Measurements from ENCODE around the gene ALG12. TPM values are rescaled to one million over a fixed set of nuclear protein-coding genes. Genes with fewer than 3 reads are reported as not detected.

Gene ALG12
- total RNA-seq, 1 donor from 2014 or later, result 14.7 TPM

DNA sequence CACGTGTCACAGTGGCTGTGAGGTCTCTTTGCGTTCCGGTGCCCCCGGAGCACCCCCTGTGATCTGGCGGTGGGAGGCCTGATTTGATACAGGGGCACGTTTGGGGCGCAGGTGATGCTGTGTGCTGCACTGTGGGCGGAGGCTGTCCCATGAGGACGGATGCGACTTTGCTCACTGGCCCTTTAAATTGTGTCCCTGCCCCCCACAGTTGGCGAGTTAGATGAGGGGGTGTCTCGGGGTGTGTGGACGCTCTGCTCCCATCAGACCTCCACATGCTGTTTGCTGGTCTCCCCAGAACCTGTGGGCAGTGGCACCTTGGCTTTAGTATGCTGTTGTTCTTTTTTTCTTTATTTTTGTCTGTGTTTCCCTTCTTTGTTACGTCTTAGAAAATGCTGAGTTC is 59.4 kb downstream of the ALG12 start:
- Mint-ChIP-seq H3K27ac (ENCODE audit: unreplicated experiment) (peak overlapping the region; percentile 26), H3K9me3 (ENCODE audit: unreplicated experiment) (peaks cover 8% of the 10 kb centered on the region), H3K4me1 (ENCODE audit: low read depth, unreplicated experiment) (peaks cover 26% of the 10 kb centered on the region), H3K36me3 (ENCODE audit: unreplicated experiment) (peaks cover 4% of the 10 kb centered on the region), H3K4me3 (ENCODE audit: unreplicated experiment) (peak overlapping the region; percentile 72), H3K27me3 (ENCODE audit: unreplicated experiment) (peaks cover 5% of the 10 kb centered on the region)
- no peak for DNase-seq
- TF ChIP-seq, protein P1, sequence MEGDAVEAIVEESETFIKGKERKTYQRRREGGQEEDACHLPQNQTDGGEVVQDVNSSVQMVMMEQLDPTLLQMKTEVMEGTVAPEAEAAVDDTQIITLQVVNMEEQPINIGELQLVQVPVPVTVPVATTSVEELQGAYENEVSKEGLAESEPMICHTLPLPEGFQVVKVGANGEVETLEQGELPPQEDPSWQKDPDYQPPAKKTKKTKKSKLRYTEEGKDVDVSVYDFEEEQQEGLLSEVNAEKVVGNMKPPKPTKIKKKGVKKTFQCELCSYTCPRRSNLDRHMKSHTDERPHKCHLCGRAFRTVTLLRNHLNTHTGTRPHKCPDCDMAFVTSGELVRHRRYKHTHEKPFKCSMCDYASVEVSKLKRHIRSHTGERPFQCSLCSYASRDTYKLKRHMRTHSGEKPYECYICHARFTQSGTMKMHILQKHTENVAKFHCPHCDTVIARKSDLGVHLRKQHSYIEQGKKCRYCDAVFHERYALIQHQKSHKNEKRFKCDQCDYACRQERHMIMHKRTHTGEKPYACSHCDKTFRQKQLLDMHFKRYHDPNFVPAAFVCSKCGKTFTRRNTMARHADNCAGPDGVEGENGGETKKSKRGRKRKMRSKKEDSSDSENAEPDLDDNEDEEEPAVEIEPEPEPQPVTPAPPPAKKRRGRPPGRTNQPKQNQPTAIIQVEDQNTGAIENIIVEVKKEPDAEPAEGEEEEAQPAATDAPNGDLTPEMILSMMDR (IDR thresholded peaks at IDR 0.05; ENCODE audit: partially characterized antibody, unreplicated experiment), result no peak

DNA sequence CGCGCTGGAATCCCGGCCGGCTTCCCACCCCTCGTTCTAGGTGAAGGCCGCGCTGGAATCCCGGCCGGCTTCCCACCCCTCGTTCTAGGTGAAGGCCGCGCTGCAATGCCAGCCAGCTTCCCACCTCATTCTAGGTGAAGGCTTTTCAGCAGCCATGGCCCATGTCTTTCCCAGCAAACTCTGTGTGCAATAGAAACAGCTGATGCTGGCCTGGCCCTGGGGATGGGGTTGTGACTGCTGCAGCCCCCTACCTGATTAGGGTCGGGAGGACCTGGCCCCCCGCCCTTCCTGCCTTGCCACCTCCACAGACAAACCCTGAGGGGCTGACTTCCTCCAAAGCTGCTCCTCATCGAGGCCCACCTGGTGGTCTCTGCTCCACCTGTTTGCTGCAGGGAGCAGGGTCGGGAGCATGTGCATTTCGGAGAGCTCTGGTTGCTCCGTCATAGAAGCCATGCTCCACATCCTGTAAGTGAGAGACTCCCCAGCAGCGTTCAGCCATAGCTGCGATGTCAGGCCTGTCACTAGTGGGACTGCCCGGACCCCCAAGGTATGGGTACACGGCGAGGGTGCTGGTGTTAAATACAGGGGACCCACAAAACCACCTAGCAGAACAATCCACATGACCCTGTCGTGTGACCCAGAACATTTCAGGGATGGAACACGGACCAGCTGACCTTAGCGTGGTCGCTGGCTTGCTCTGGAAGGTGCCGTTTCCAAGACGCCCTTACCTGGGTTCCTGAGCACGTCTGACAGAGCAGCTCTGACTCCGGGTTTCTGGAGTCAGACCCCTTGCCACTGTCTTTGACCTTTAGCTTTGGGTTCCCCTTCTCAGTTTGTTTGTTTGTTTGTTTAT is 61.2 kb downstream of the ALG12 start:
- no peak for DNase-seq
- H3K27ac Mint-ChIP-seq (ENCODE audit: unreplicated experiment), result no peak overlapping the region
- no peaks in the 10 kb centered on the region for H3K36me3 Mint-ChIP-seq (ENCODE audit: unreplicated experiment)
- H3K4me3 Mint-ChIP-seq (ENCODE audit: unreplicated experiment), result peak overlapping the region; percentile 38
- TF ChIP-seq, protein P1 (IDR thresholded peaks at IDR 0.05; ENCODE audit: partially characterized antibody, unreplicated experiment), result no peak
- peaks cover 9% of the 10 kb centered on the region for H3K9me3 Mint-ChIP-seq (ENCODE audit: unreplicated experiment)
- peaks cover 7% of the 10 kb centered on the region for H3K27me3 Mint-ChIP-seq (ENCODE audit: unreplicated experiment)
- H3K4me1 Mint-ChIP-seq (ENCODE audit: low read depth, unreplicated experiment), result peaks cover 26% of the 10 kb centered on the region

DNA sequence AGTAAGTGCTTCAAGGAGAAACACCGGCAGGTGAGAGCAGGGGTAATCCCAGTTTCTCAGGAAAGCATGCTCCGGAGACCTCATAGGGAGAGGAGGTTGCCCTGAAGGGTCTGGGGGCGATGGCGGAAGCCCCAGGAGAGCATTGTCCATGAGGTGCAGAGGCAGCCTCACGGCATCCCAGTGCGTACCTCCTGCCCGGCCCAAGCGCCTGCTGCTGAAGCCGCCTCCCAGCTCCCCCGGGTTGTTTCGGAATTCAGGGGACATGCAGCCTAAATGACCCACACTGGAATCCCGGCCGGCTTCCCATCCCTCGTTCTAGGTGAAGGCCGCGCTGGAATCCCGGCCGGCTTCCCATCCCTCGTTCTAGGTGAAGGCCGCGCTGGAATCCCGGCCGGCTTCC is 61.9 kb downstream of the ALG12 start:
- Mint-ChIP-seq H3K9me3 (ENCODE audit: unreplicated experiment) (peaks cover 9% of the 10 kb centered on the region), H3K36me3 (ENCODE audit: unreplicated experiment) (no peaks in the 10 kb centered on the region), H3K4me1 (ENCODE audit: low read depth, unreplicated experiment) (peaks cover 29% of the 10 kb centered on the region), H3K27ac (ENCODE audit: unreplicated experiment) (no peak overlapping the region), H3K4me3 (ENCODE audit: unreplicated experiment) (peak overlapping the region; percentile 96), H3K27me3 (ENCODE audit: unreplicated experiment) (peaks cover 11% of the 10 kb centered on the region)
- TF ChIP-seq, protein P1 (IDR thresholded peaks at IDR 0.05; ENCODE audit: partially characterized antibody, unreplicated experiment), result no peak
- no peak for DNase-seq

DNA sequence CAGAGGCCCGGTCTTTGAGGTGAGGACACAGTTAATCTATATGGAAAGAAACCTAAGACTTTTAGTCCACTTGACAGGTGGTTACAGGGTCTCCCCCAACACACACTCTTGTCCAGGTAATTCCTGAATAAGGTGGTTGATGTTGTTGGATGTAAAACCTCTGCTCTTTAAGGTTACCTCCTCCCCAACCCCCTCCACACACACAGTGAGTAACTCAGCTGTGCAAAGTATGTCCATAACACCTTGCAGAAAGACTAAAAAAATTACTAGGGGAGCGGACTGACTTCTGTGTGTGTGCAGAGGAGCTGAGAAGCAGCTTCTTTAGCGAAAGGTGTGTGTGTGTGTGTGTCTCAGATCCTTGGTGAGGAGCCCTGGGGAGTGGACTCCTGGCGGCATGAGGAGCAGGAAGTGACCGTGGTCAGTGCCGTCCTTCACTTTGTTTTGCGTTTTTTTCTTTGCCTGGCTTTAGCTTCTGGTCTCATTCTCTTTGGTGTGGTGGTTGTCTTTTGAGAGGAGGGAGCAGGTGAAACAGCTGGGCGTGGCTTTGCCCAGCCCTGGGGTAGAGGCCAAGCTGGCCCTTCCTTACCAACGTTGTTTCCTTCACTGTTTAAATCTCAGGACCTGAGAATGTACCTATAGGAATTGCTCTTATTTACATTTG is 62.9 kb downstream of the ALG12 start:
- Mint-ChIP-seq H3K27ac (ENCODE audit: unreplicated experiment) (peak overlapping the region; percentile 95), H3K9me3 (ENCODE audit: unreplicated experiment) (peaks cover 12% of the 10 kb centered on the region)

More for the DNA sequence above, 62.9 kb downstream of the ALG12 start:
- Mint-ChIP-seq H3K36me3 (ENCODE audit: unreplicated experiment) (no peaks in the 10 kb centered on the region), H3K27me3 (ENCODE audit: unreplicated experiment) (peaks cover 18% of the 10 kb centered on the region), H3K4me3 (ENCODE audit: unreplicated experiment) (peak overlapping the region; percentile 96), H3K4me1 (ENCODE audit: low read depth, unreplicated experiment) (peaks cover 31% of the 10 kb centered on the region)
- DNase-seq, result no peak
- TF ChIP-seq, protein P1 (IDR thresholded peaks at IDR 0.05; ENCODE audit: partially characterized antibody, unreplicated experiment), result no peak
